HL-60 (cell line): ENCODE results near the gene BTBD16.

Experiments
- CTCF ChIP-seq: IDR thresholded peaks from one replicate; pipeline ENCODE4 v1.5.1; 2011; ENCODE audit warnings: low read length, control low read depth, inconsistent platforms; ENCODE audit not compliant: insufficient read depth
- GABPA ChIP-seq: IDR thresholded peaks from 2 replicates; pipeline ENCODE4 v1.6.1; 2012; ENCODE audit warnings: low read depth
- POLR2AphosphoS5 ChIP-seq: IDR thresholded peaks from 2 replicates; pipeline ENCODE4 v1.6.1; 2012; ENCODE audit warnings: low read depth
- REST ChIP-seq: IDR thresholded peaks from 2 replicates; pipeline ENCODE4 v1.6.1; 2012; ENCODE audit warnings: low read depth; ENCODE audit not compliant: insufficient replicate concordance
- SPI1 ChIP-seq: IDR thresholded peaks from 2 replicates; pipeline ENCODE4 v1.6.1; 2012; ENCODE audit warnings: low read depth, mild to moderate bottlenecking, borderline replicate concordance

- no peak for TF ChIP-seq CTCF
- no peak for TF ChIP-seq POLR2AphosphoS5
- no peak for TF ChIP-seq REST
- no peak for TF ChIP-seq GABPA
- TF ChIP-seq SPI1, result peak; percentile 26; the same call in 1 of the 2 replicates
Measured at GRCh38 chr10:122271076-122271475, at the start of gene BTBD16.
